Kidney tubule cell (primary cell): ENCODE data around the gene HDDC3.
A peak's percentile ranks its signal among the peaks of the same experiment; 100 is the strongest.
"Not testable (repeated sequence)": the region's sequence is repeated elsewhere in the genome, so short reads cannot be mapped to it uniquely, and the experiment has no call there.

Experiments
- DNase-seq: peaks from one replicate; pipeline ENCODE4 v3.0.0-alpha.2; 2018; ENCODE audit warnings: low spot score

Gene HDDC3

GRCh38 chr15:90909976-90910375 is 22.4 kb downstream of the HDDC3 start:
- DNase-seq = no peak

DNA sequence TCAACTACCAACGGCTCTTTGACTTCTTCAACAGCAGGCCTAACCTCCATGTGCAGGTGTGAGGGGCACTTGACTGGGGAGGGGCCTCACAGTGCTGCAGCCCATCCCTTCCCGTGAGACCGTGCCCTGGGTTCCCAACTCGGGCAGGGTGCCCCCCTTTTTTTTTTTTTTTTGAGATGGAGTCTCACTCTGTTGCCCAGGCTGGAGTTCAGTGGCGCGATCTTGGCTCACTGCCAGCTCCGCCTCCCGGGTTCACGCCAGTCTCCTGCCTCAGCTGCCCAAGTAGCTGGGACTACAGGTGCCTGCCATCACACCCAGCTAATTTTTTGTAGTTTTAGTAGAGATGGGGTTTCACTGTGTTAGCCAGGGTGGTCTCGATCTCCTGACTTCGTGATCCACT is 22.9 kb downstream of the HDDC3 start:
- DNase-seq = not testable (repeated sequence)

GRCh38 chr15:90907838-90908507 is 24.4 kb downstream of the HDDC3 start:
- DNase-seq = no peak

DNA sequence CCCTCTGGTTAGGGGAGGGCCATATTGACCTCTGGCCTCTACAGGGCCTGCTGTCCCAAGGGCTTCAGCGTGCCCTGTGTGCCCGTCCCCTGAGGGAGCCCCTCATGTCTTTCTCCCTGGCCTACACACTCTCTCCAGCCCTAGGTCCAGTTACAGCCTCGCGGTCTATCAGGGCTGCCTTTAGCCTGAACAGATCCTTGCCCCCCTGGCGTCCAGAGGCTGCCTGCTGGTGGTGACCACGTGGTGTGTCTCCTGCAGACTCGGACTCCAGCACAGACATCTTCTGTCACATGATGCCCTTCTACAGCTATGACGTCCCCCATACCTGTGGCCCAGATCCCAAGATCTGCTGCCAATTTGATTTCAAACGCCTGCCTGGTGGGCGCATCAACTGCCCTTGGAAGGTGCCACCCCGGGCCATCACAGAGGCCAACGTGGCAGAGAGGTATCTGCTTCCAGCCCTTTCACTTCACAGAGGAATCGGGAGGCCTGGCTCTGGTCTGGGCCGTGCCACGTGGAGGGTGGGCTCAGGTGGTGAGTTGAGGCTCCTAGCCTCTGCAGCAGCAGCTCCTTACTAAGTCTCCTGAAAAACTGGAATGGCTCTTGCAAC is 25.2 kb downstream of the HDDC3 start:
- DNase-seq = no peak

DNA sequence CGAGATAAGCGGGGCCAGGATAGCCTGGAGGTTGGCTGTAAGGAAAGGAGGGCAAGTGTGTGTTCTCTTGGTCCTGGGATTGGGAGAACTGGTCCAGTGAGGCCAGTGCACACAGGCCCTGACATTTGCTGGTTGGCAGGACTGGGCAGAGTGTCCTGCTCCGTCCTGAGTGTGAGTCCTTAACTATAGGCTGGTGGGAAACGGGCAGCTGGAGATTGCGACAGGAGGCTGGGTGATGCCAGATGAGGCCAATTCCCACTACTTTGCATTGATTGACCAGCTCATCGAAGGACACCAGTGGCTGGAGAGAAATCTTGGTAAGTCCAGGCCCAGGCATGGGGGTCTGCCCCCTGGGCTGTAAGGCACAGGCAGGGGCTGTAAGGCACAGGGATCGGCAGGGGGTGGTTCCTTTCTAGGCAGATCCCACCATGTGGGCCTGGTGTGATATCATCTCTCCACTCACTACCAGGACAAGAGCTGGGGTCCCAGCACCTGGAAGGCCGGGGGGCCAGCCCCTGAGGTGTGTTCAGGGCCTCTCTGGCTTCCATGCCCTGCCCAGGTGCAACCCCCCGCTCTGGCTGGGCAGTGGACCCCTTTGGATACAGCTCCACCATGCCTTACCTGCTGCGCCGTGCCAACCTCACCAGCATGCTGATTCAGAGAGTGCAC is 26.0 kb downstream of the HDDC3 start:
- DNase-seq = no peak

DNA sequence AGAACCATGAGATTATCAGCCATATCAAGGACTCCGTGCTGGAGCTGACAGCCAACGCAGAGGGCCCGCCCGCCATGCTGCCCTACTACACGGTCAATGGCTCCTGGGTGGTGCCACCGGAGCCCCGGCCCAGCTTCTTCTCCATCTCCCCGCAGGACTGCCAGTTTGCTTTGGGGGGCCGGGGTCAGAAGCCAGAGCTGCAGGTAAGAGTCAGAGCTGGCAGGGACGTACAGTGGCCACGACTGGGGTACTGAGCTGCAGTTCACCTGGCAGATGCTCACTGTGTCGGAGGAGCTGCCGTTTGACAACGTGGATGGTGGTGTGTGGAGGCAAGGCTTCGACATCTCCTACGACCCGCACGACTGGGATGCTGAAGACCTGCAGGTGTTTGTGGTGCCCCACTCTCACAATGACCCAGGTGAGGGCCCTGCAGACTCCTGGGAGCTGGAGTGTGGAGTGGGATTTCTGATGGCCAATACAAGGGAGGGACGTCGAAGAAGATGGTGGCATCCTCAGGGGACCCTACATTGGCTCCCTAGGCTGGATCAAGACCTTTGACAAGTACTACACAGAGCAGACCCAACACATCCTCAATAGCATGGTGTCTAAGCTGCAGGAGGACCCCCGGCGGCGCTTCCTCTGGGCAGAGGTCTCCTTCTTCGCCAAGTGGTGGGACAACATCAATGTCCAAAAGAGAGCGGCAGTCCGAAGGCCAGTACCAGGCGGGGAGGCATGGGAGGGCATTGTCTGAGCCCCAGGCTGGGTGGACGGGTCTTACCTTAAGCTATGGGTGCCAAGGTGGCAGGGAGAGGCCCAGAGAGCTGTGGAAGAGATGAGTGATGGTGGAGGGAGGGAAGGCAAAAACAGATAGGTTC is 26.8 kb downstream of the HDDC3 start:
- DNase-seq = no peak

DNA sequence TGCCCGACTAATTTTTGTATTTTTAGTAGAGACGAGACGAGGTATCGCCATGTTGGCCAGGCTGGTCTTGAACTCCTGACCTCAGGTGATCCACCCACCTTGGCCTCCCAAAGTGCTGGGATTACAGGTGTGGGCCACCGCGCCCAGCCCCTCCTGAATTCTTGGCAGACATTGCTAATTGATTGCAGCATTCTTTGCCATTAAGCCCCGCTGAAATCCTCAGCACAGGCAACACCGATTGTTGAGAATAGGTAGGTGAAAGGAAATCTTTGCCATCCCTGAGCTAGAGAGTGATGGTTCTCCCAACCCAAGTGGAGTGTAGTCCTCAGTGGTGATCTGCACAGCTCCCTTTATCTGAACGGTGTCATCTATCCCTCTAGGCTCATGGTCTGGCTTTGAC is 27.6 kb downstream of the HDDC3 start:
- no peak for DNase-seq

DNA sequence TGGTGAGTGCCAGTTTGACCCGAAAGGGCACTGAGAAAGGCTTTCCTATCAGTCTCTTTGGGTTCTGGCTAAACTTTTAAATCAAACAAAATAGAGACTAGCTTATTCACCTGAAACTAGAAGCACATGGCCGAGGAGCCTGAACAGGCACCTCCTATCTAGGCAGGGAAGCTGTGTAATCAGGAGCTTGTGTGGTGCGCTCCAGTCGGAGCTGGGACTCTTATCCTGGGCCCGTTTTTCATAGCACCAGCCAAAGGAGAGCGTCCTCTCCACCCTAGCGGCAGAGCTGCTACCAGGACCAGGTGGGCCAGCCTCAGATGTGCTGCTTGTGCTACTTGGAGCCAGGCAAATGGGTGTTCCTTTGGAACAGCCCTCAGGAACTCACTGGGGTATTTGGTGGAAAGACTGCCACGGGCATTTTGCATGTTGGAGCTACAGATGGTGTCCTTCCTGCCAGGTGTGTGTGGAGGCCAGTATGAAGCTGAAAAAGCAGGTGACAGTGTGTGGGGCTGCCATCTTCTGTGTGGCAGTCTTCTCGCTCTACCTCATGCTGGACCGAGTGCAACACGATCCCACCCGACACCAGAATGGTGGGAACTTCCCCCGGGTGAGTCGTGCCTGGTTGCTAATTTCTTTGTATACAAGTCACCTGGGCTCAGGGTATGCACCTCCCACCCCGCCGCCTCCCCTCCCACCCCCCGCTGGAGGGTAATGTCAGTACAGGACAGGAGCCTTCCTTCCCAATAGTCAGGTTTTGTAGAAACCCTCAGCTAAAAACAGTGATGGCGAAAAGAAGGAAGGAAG is 28.4 kb downstream of the HDDC3 start:
- peak; percentile 43 for DNase-seq

- DNase-seq = peak; percentile 68
Measured at GRCh38 chr15:90902840-90903732, 29.3 kb downstream of the HDDC3 start, which contains the start of gene MAN2A2. TSS of gene MAN2A2 (plus strand) at chr15:90903302. CDS start at chr15:90904208, 906 bp downstream.

DNA sequence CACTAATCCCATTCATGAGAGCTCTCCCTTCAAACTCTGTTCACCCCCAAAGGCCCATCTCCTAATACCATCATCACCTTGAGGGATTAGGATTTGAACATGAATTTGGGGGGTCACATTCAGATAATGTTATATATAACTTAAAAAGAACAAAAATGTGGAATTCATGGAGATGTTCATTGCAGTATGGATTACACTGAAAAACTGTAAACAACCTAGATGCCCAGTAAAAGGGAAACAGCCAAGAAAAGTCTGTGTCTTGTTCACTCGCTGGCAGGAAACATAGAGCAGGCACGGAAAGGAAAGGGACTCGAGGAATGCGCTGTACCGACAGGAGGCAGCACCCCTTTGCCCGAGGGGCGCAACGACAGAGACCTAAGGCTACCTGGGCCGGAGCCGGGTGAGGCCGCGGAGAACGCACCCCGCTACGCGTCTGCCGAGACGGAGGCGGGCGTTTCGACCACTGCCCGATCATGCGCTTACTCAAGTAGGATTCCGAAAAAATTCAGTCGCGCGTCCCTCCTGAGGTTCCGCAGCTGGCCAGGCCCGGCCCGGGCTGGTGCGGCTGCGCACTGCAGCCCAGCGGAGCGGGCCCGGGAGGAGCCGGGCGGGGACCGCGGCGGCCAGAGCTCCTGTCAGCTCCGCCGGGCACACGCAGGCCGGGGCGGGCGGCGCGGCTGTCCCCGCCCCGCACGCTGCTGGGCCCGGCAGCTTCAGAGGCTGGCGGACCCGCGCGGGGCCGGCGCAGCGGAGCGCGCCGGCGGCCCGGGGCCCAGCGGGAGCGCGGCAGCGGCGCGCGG is 30.1 kb downstream of the HDDC3 start:
- peak; percentile 87 for DNase-seq

DNA sequence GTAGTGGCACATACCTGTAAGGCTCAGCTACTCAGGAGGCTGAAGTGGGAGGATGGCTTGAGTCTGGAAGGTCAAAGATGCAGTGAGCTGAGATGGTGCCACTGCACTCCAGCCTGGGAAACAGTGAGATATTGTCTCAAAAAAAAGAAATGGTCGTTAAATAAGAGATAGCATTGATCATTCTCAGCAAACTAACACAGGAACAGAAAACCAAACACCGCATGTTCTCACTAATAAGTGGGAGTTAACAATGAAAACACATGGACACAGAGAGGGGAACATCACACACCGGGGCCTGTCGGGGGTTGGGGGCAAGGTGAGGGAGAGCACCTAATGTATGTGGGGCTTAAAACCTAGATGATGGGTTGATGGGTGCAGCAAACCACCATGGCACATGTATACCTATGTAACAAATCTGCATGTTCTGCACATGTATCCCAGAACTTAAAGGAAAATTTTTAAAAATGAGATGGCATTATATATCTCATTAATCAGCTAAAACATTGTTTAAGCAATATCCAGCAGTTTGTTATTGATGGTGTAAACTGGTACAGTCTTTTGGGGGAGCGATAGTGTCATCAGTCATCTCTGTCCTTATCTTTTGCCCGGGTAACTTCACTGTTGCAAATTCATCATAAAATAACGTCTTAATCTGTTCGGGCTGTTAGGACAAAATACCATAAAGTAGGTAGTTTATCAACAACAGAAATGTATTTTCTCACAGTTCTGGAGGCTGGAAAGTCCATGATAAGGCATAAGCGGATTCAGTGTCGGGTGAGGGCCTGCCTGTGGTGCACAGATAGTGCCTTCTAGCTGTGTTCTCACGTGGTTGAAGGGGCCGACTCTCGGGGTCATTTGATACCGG is 30.9 kb downstream of the HDDC3 start:
- DNase-seq = no peak

DNA sequence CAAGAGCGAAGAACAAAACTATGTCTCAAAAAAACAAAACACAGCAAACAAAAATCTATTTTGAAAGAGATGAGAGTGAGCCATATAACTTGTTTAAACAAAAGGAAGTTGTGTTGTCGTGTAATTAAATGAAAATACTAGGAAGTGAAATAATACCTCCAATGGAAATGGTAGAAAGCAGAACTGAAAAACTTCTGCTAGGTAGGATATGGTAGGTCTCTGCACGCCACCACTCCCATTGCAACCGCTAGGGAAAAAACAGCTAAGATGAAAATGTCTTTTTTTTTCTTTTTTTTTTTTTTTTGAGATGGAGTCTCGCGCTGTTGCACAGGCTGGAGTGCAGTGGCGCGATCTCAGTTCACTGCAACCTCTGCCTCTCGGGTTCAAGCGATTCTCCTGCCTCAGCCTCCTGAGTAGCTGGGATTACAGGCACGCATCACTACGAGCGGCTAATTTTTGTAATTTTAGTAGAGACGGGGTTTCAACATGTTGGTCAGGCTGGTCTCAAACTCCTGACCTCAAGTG is 35.2 kb downstream of the HDDC3 start:
- not testable (repeated sequence) for DNase-seq

GRCh38 chr15:90895571-90896117 is 36.7 kb downstream of the HDDC3 start:
- no peak for DNase-seq

GRCh38 chr15:90893175-90894090 is 38.9 kb downstream of the HDDC3 start:
- no peak for DNase-seq

GRCh38 chr15:90892498-90893174 is 39.7 kb downstream of the HDDC3 start:
- DNase-seq = no peak

DNA sequence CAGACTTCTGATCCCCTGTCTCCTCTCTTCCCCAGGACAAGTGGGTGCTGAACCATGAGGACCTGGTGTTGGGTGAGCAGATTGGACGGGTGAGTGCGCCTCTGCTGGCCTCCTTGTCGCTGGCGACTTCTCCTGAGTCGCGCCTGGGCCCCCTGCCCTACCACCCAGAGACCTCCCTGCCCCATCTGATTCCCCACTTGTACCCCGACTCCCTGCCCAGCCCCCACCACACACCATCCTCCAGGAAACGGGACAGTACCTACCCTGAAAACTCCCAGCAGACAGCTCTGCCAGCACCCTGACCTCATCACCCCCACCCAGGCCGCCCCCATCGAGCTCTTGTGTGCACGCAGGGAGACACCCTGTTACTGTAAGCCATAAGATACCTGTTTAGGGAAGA is 40.3 kb downstream of the HDDC3 start:
- DNase-seq = no peak
